Pons (tissue), 1 donor: Measurements from ENCODE around the gene TMX1.
"Not testable (repeated sequence)": the region's sequence is repeated elsewhere in the genome, so short reads cannot be mapped to it uniquely, and the experiment has no call there.

Source experiments
- DNase-seq: peaks from one replicate; pipeline ENCODE4 v3.0.0-alpha.2; 2016; ENCODE audit warnings: low spot score

The TMX1 gene

GRCh38 chr14:51239813-51240803 lies at the start of gene TMX1:
TMX1 (plus strand) TSS chr14:51240247; CDS start chr14:51240293, 46 bp downstream.
- peak; percentile 100 for DNase-seq

GRCh38 chr14:51201890-51202289 lies 38.2 kb upstream of the TMX1 start:
- no peak for DNase-seq

- no peak for DNase-seq
Measured at GRCh38 chr14:51202914-51203665, 37.0 kb upstream of the TMX1 start.

GRCh38 chr14:51203881-51204280 lies 36.2 kb upstream of the TMX1 start:
- DNase-seq = no peak

GRCh38 chr14:51205486-51205885 lies 34.6 kb upstream of the TMX1 start:
- DNase-seq = no peak

GRCh38 chr14:51206462-51206861 lies 33.6 kb upstream of the TMX1 start:
- no peak for DNase-seq

GRCh38 chr14:51207621-51208020 lies 32.4 kb upstream of the TMX1 start:
- DNase-seq = no peak

- no peak for DNase-seq
Measured at GRCh38 chr14:51208982-51209381, 31.1 kb upstream of the TMX1 start.

GRCh38 chr14:51209457-51209856 lies 30.6 kb upstream of the TMX1 start:
- DNase-seq = no peak

GRCh38 chr14:51210594-51210993 lies 29.5 kb upstream of the TMX1 start:
- DNase-seq = no peak

- no peak for DNase-seq
Measured at GRCh38 chr14:51211149-51211548, 28.9 kb upstream of the TMX1 start.

GRCh38 chr14:51216602-51217001 lies 23.4 kb upstream of the TMX1 start:
- no peak for DNase-seq

- peak; percentile 66 for DNase-seq
Measured at GRCh38 chr14:51219473-51220448, 20.3 kb upstream of the TMX1 start.

- not testable (repeated sequence) for DNase-seq
Measured at GRCh38 chr14:51223463-51223862, 16.6 kb upstream of the TMX1 start.

GRCh38 chr14:51224551-51224950 lies 15.5 kb upstream of the TMX1 start:
- no peak for DNase-seq

- no peak for DNase-seq
Measured at GRCh38 chr14:51225751-51226150, 14.3 kb upstream of the TMX1 start.

- no peak for DNase-seq
Measured at GRCh38 chr14:51228391-51228790, 11.7 kb upstream of the TMX1 start.

- no peak for DNase-seq
Measured at GRCh38 chr14:51228890-51229289, 11.2 kb upstream of the TMX1 start.

- no peak for DNase-seq
Measured at GRCh38 chr14:51236314-51236713, 3.7 kb upstream of the TMX1 start.

GRCh38 chr14:51240804-51241380 lies 845 bp downstream of the TMX1 start:
- DNase-seq = peak; percentile 43
